Lower lobe of right lung (tissue), 2 donors: ENCODE results near the gene FGD5. TPM values are rescaled to one million over a fixed set of nuclear protein-coding genes. Genes with fewer than 3 reads are reported as not detected.

Experiments used
- ATAC-seq, 2 donors: fragments of 200-7000 bp; cut with Tn5 transposase; one replicate each; pipeline ENCODE4 v1.9.1; 2020 to 2022; ENCODE audit warnings: mild to moderate bottlenecking in 2 of 2, moderate library complexity in 2 of 2
- DNase-seq: peaks from one replicate; pipeline ENCODE4 v3.0.0-alpha.2; 2020
- H3K27ac ChIP-seq: fragments of 200-600 bp; one replicate; pipeline ENCODE4 v1.8.0; 2022
- H3K27me3 ChIP-seq: fragments of 200-600 bp; one replicate; pipeline ENCODE4 v1.8.0; 2022; ENCODE audit warnings: low read depth
- H3K36me3 ChIP-seq: fragments of 200-600 bp; one replicate; pipeline ENCODE4 v1.8.0; 2022; ENCODE audit warnings: mild to moderate bottlenecking
- H3K4me1 ChIP-seq: fragments of 200-600 bp; one replicate; pipeline ENCODE4 v1.8.0; 2022
- H3K4me3 ChIP-seq: fragments of 200-600 bp; one replicate; pipeline ENCODE4 v1.8.0; 2022; ENCODE audit warnings: mild to moderate bottlenecking
- H3K9me3 ChIP-seq: fragments of 200-600 bp; one replicate; pipeline ENCODE4 v1.8.0; 2022
- CTCF ChIP-seq: fragments of 200-600 bp; IDR thresholded peaks from one replicate; pipeline ENCODE4 v1.8.0; 2022; ENCODE audit warnings: antibody characterized with exemption, mild to moderate bottlenecking
- intact Hi-C: fragments of 100-400 bp; cut with DNase I; formaldehyde crosslinking; loops from one replicate; pipeline ENCODE4 v1.11.0; 2022
- total RNA-seq: library from RNA; stranded (reverse); fragmentation: NEBNext Ultra II Directional; extraction: Animal tissue kit (Norgen Biotek cat#: 25700); gene quantifications from one replicate; pipeline ENCODE4 v1.2.1, GENCODE V29; 2021
- donor health status: DM: no; HTN: yes; CAD: no; lungs with severe emphysema.

The FGD5 gene
- total RNA-seq, 1 donor from 2014 or later, result 85.0 TPM

GRCh38 chr3:14925729-14926591, 107.2 kb downstream of the FGD5 start:
- Histone ChIP-seq H3K27me3 (no peaks in the 10 kb centered on the region), H3K4me3 (no peak overlapping the region), H3K36me3 (peaks cover 57% of the 10 kb centered on the region), H3K27ac (no peak overlapping the region), H3K4me1 (peaks cover 7% of the 10 kb centered on the region), H3K9me3 (no peaks in the 10 kb centered on the region)
- intact Hi-C loops, result loop anchor here (10.0 kb wide), 1 partner anchor 131 kb away; no protein-coding TSS in a partner anchor
- ATAC-seq (peak; percentile 20 to 64), DNase-seq (no peak)
- peak; percentile 68 for TF ChIP-seq CTCF

- peaks cover 57% of the 10 kb centered on the region for H3K36me3 ChIP-seq
- no peak for TF ChIP-seq CTCF
Observed at GRCh38 chr3:14926592-14926991, 107.8 kb downstream of the FGD5 start.

GRCh38 chr3:14927308-14927707, 108.5 kb downstream of the FGD5 start:
- Histone ChIP-seq H3K4me1 (no peaks in the 10 kb centered on the region), H3K27ac (no peak overlapping the region), H3K36me3 (peaks cover 57% of the 10 kb centered on the region), H3K4me3 (no peak overlapping the region), H3K9me3 (no peaks in the 10 kb centered on the region), H3K27me3 (no peaks in the 10 kb centered on the region)
- TF ChIP-seq CTCF, result no peak
- intact Hi-C loops, result loop anchor here (10.0 kb wide), 1 partner anchor 133 kb away; no protein-coding TSS in a partner anchor
- ATAC-seq, result no peak
- DNase-seq, result no peak

More at GRCh38 chr3:14926592-14926991, 107.8 kb downstream of the FGD5 start:
- H3K4me3 ChIP-seq, result no peak overlapping the region
- no peak for ATAC-seq
- intact Hi-C loops, result loop anchor here (10.0 kb wide), 1 partner anchor 132 kb away; no protein-coding TSS in a partner anchor
- H3K4me1 ChIP-seq, result peaks cover under 1% of the 10 kb centered on the region
- DNase-seq, result no peak
- H3K27ac ChIP-seq, result no peak overlapping the region
- H3K9me3 ChIP-seq, result no peaks in the 10 kb centered on the region
- no peaks in the 10 kb centered on the region for H3K27me3 ChIP-seq

GRCh38 chr3:14929310-14930074, 110.7 kb downstream of the FGD5 start:
- Histone ChIP-seq H3K9me3 (no peaks in the 10 kb centered on the region), H3K27ac (no peak overlapping the region), H3K4me1 (no peaks in the 10 kb centered on the region), H3K4me3 (no peak overlapping the region), H3K27me3 (no peaks in the 10 kb centered on the region), H3K36me3 (peaks cover 55% of the 10 kb centered on the region)
- intact Hi-C loops, result loop anchor here (10.0 kb wide), 1 partner anchor 135 kb away; no protein-coding TSS in a partner anchor
- ATAC-seq (no peak), DNase-seq (no peak)
- no peak for TF ChIP-seq CTCF

GRCh38 chr3:14933820-14934425, 115.2 kb downstream of the FGD5 start:
- intact Hi-C loops, result no loop called here
- DNase-seq, result no peak
- H3K27me3 ChIP-seq, result no peaks in the 10 kb centered on the region
- no peak overlapping the region for H3K27ac ChIP-seq
- no peak overlapping the region for H3K4me3 ChIP-seq
- no peak for TF ChIP-seq CTCF
- no peaks in the 10 kb centered on the region for H3K4me1 ChIP-seq
- H3K9me3 ChIP-seq, result no peaks in the 10 kb centered on the region
- peaks cover 40% of the 10 kb centered on the region for H3K36me3 ChIP-seq
- ATAC-seq, result no peak
